ENCODE results near the gene AEN.

AEN gene

GRCh38 chr15:88620995-88621772 is at the start of gene AEN:
Gene AEN, plus strand, starts transcription at chr15:88621340. Its CDS starts 4,870 bp downstream, at chr15:88626210.
- peak within 1 kb of the TSS; percentile 96 for H3K27ac Mint-ChIP-seq
- no peaks in the 10 kb centered on the region for H3K9me3 Mint-ChIP-seq
- peak within 1 kb of the TSS; percentile 98 for H3K4me3 Mint-ChIP-seq
- H3K36me3 Mint-ChIP-seq = peaks cover 21% of the 10 kb centered on the region
- H3K27me3 Mint-ChIP-seq = no peaks in the 10 kb centered on the region
- H3K4me1 Mint-ChIP-seq = peaks cover 41% of the 10 kb centered on the region

- Mint-ChIP-seq H3K4me1 (no peaks in the 10 kb centered on the region), H3K36me3 (no peaks in the 10 kb centered on the region), H3K9me3 (no peaks in the 10 kb centered on the region), H3K27ac (no peak overlapping the region), H3K4me3 (no peak overlapping the region), H3K27me3 (no peaks in the 10 kb centered on the region)
Observed at GRCh38 chr15:88571852-88572259, 49.3 kb upstream of the AEN start.

- Mint-ChIP-seq H3K4me3 (no peak overlapping the region), H3K27ac (no peak overlapping the region), H3K27me3 (no peaks in the 10 kb centered on the region), H3K4me1 (no peaks in the 10 kb centered on the region), H3K9me3 (no peaks in the 10 kb centered on the region), H3K36me3 (no peaks in the 10 kb centered on the region)
Observed at GRCh38 chr15:88574077-88574476, 47.1 kb upstream of the AEN start.

- H3K4me3 Mint-ChIP-seq = no peak overlapping the region
- no peaks in the 10 kb centered on the region for H3K27me3 Mint-ChIP-seq
- no peaks in the 10 kb centered on the region for H3K9me3 Mint-ChIP-seq
- H3K4me1 Mint-ChIP-seq = no peaks in the 10 kb centered on the region
- H3K36me3 Mint-ChIP-seq = no peaks in the 10 kb centered on the region
- no peak overlapping the region for H3K27ac Mint-ChIP-seq
Observed at GRCh38 chr15:88574655-88575054, 46.5 kb upstream of the AEN start.

- Mint-ChIP-seq H3K27ac (no peak overlapping the region), H3K4me1 (no peaks in the 10 kb centered on the region), H3K4me3 (no peak overlapping the region), H3K9me3 (no peaks in the 10 kb centered on the region), H3K27me3 (no peaks in the 10 kb centered on the region), H3K36me3 (no peaks in the 10 kb centered on the region)
Observed at GRCh38 chr15:88579322-88579721, 41.8 kb upstream of the AEN start.

GRCh38 chr15:88580532-88580931 is 40.6 kb upstream of the AEN start:
- Mint-ChIP-seq H3K4me3 (no peak overlapping the region), H3K36me3 (no peaks in the 10 kb centered on the region), H3K4me1 (no peaks in the 10 kb centered on the region), H3K27me3 (no peaks in the 10 kb centered on the region), H3K9me3 (no peaks in the 10 kb centered on the region), H3K27ac (no peak overlapping the region)

- no peak overlapping the region for H3K27ac Mint-ChIP-seq
- H3K27me3 Mint-ChIP-seq = no peaks in the 10 kb centered on the region
- H3K4me1 Mint-ChIP-seq = no peaks in the 10 kb centered on the region
- no peaks in the 10 kb centered on the region for H3K9me3 Mint-ChIP-seq
- H3K36me3 Mint-ChIP-seq = no peaks in the 10 kb centered on the region
- H3K4me3 Mint-ChIP-seq = no peak overlapping the region
Observed at GRCh38 chr15:88586401-88587162, 34.6 kb upstream of the AEN start.

GRCh38 chr15:88590759-88591158 is 30.4 kb upstream of the AEN start:
- H3K4me3 Mint-ChIP-seq = no peak overlapping the region
- no peaks in the 10 kb centered on the region for H3K9me3 Mint-ChIP-seq
- H3K27me3 Mint-ChIP-seq = no peaks in the 10 kb centered on the region

GRCh38 chr15:88591384-88591783 is 29.8 kb upstream of the AEN start:
- no peaks in the 10 kb centered on the region for H3K27me3 Mint-ChIP-seq
- H3K4me3 Mint-ChIP-seq = no peak overlapping the region
- peaks cover 5% of the 10 kb centered on the region for H3K4me1 Mint-ChIP-seq
- H3K27ac Mint-ChIP-seq = no peak overlapping the region
- H3K36me3 Mint-ChIP-seq = no peaks in the 10 kb centered on the region
- H3K9me3 Mint-ChIP-seq = no peaks in the 10 kb centered on the region

More at GRCh38 chr15:88590759-88591158, 30.4 kb upstream of the AEN start:
- Mint-ChIP-seq H3K27ac (no peak overlapping the region), H3K36me3 (no peaks in the 10 kb centered on the region), H3K4me1 (peaks cover 5% of the 10 kb centered on the region)

GRCh38 chr15:88603885-88604284 is 17.3 kb upstream of the AEN start:
- peaks cover 45% of the 10 kb centered on the region for H3K27me3 Mint-ChIP-seq
- peaks cover 24% of the 10 kb centered on the region for H3K4me1 Mint-ChIP-seq
- H3K27ac Mint-ChIP-seq = no peak overlapping the region
- peak overlapping the region; percentile 70 for H3K4me3 Mint-ChIP-seq
- peaks cover 5% of the 10 kb centered on the region for H3K9me3 Mint-ChIP-seq
- peaks cover 3% of the 10 kb centered on the region for H3K36me3 Mint-ChIP-seq

GRCh38 chr15:88604381-88605188 is 16.6 kb upstream of the AEN start:
- H3K9me3 Mint-ChIP-seq = peaks cover 5% of the 10 kb centered on the region
- H3K36me3 Mint-ChIP-seq = peaks cover 3% of the 10 kb centered on the region
- H3K4me1 Mint-ChIP-seq = peaks cover 24% of the 10 kb centered on the region
- peak overlapping the region; percentile 57 for H3K4me3 Mint-ChIP-seq
- peaks cover 48% of the 10 kb centered on the region for H3K27me3 Mint-ChIP-seq
- H3K27ac Mint-ChIP-seq = no peak overlapping the region

- no peak overlapping the region for H3K4me3 Mint-ChIP-seq
- H3K27ac Mint-ChIP-seq = no peak overlapping the region
- H3K9me3 Mint-ChIP-seq = peaks cover 5% of the 10 kb centered on the region
- peaks cover 24% of the 10 kb centered on the region for H3K4me1 Mint-ChIP-seq
- peaks cover 3% of the 10 kb centered on the region for H3K36me3 Mint-ChIP-seq
- H3K27me3 Mint-ChIP-seq = peaks cover 49% of the 10 kb centered on the region
Observed at GRCh38 chr15:88605189-88606069, 15.7 kb upstream of the AEN start.

GRCh38 chr15:88606070-88606794 is 14.9 kb upstream of the AEN start:
- H3K4me3 Mint-ChIP-seq = peak overlapping the region; percentile 30

GRCh38 chr15:88607951-88608350 is 13.2 kb upstream of the AEN start:
- Mint-ChIP-seq H3K9me3 (peaks cover 5% of the 10 kb centered on the region), H3K4me3 (no peak overlapping the region), H3K4me1 (peaks cover 24% of the 10 kb centered on the region), H3K36me3 (peaks cover 3% of the 10 kb centered on the region), H3K27me3 (peaks cover 48% of the 10 kb centered on the region), H3K27ac (no peak overlapping the region)

More at GRCh38 chr15:88606070-88606794, 14.9 kb upstream of the AEN start:
- Mint-ChIP-seq H3K9me3 (peaks cover 5% of the 10 kb centered on the region), H3K4me1 (peaks cover 24% of the 10 kb centered on the region), H3K36me3 (peaks cover 3% of the 10 kb centered on the region), H3K27ac (no peak overlapping the region), H3K27me3 (peaks cover 49% of the 10 kb centered on the region)
